Measurements from ENCODE around the gene CPLX1.

The CPLX1 gene

DNA sequence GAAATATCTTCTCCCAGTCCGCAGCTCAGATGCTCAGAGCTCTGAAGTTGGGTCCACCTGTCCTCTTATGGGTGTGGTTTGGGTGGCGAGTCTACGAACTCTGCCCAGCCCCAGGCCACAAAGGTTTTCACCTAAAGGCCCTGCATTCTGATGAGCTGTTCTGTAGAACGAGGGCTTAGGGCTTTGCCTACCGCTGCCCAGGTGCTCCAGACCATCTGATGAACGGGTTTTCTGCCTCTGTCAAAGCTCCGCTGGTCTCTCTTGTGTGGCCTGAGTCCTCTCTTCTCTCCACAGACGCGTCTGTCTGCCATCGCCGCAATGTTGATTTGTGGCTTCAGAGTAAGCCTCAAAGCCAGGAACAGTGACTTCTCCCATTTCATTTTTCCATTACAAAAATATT lies 28.4 kb upstream of the CPLX1 start:
- no peak for DNase-seq

DNA sequence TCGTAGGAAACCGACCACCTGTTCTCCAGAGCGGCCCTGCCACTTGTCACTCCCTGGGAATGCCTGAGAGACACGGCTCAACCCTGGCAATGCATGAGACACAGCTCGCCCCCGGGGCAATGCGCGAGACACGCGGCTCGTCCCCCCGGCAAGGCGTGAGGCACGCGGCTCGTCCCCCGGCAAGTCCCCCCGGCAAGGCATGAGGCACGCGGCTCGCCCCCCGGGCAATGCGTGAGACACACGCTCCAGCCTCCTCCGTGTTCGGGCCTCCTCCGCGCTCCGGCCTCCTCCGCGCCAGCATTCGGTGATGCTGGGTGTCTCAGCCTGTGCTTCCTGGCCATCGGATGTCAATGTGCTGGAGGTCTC lies 27.5 kb upstream of the CPLX1 start:
- DNase-seq, result no peak

DNA sequence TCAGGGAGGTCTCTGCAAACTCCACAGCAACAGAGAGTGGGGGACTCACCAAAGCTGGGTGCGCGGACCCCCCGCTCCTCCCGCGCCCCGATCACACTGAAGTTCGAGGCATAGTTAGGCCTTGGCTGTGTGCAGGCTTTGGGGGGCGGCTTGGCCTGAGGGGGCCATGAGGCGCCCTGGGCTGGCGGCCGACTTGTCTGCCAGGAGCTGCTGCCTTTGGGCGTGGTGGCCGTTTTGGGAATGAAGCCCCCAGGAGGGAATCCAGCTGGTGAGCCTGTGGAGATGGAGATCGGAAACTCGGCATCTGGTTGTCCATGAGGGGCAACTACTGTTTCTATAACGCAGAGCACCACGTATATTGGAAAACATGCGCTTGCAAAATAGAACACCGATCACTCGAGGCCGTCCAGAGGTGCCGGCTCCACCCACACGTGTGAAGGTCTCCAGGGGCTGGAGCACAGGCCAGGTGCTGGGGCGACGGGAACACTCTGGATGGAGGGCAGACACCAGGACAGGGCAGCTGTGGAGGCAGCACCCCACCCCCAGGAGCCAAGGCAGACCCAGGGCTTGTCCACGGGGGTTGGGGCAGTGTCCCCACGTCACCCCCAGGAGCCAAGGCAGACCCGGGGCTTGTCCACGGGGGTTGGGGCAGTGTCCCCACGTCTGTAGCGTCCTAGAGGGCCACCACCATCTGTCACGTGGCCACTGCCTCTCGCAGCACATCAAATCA lies 25.9 kb upstream of the CPLX1 start:
- DNase-seq, result no peak

DNA sequence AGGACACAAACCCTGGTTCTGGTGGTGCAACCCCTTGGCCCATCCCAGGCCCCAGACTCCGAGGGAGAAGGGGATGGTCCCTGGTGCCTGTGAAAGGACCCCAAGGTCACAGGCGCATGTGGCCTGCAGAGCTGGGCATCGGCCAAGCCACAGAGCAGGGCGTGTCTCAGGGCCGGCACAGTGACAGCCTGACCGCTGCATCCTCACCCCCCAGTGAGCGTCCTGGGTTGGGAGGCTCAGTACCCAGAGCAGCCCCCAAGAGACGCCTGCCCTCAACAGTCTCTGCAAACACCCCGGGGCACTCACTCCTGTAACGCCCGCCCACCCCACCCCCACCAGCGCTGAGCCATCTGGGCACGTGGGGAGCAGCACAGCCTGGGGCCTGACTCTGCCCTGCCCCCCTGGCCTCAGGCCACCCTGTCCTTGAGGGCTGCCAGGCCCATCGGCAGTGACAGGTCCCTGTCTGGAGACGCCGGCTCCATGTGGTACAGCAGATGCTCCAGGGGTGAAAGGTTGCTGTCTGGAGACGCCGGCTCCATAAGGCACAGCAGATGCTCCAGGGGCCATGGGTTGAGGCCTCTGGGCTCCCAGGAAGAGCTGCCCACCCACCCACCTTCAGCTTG lies 24.5 kb upstream of the CPLX1 start:
- no peak for DNase-seq

DNA sequence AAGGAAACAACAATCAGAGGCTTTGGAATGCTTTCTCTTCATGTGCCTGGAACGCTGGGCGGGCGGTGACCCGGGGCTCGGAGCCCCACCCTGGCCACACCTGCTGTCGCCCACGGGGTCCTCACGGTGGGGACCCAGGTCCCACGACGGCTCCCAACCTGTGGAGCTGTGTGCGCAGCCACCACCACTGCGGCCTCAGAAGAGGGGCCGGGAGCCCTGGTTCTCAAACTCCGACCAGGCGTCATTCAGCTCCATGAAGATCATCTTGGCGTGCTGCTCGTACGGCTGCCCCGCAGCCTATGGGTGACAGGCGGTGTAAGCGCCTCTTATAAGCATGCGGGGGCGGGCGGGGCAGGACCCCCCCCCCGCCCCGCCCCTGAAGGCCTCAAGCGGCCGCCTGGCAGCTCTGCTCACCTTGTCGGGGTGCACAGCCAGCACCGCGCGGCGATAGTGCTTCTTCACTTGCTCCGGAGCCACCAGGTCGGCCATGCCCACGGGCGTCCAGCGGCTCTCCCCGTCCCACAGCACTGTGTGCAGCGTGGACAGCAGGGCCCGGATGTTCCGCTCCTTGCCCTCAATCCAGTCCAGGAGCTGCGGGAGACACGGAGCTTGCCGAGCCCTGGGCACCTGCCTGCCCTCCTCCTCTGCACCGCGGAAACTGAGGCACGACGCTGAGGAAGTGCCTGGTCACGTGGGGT lies 23.7 kb upstream of the CPLX1 start:
- DNase-seq, result no peak

DNA sequence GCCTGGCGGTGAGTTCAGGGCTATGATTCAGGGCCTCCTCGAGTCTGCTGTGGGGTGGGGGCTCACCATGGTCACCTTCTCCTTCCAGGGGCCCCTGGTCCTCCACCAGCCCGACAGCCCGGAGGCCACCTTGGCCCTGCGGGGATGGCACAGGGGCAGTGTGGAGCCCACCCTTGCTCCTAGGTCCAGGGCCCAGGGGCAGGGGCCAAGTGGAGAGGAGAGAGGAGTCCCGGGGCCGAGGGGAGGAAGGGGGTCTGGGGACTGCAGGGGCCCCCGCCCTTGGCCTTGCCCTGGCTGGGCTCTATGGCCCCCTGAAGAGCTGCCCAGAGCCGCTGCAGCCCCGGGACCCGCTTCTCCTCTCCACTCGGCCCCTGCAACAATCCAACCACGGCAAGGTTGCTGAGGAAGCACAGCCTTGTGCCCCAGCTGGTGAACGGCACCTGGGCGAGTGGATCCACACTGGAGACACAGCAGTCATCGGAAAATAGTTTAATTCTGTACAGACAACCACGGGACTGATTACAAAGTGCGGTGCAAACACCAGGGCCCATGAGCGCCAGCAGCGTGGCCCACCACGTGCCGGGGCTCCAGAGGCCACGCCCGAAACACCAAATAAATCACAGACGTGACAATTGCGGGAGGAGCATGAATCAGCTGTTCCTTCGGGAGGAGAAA lies 23.0 kb upstream of the CPLX1 start:
- no peak for DNase-seq

DNA sequence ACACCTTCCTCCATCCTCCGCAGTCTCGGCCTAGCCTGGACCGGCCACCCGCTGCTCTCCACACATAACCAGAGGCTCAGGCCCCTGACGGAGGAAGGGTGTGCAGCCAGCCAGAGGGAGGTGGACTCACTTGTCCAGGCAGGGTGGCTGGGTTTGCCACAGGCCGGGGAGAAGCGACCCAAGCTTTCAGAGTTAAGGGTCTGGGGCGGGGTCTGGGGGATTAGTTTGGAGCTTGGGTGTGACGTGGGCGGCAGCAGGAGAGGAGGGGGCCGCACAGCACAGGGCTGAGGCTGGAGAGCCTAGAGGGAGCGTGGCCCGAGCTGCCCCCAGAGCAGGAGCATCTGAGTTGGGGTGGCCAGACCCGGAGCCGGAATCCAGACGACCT lies 22.4 kb upstream of the CPLX1 start:
- DNase-seq, result no peak

DNA sequence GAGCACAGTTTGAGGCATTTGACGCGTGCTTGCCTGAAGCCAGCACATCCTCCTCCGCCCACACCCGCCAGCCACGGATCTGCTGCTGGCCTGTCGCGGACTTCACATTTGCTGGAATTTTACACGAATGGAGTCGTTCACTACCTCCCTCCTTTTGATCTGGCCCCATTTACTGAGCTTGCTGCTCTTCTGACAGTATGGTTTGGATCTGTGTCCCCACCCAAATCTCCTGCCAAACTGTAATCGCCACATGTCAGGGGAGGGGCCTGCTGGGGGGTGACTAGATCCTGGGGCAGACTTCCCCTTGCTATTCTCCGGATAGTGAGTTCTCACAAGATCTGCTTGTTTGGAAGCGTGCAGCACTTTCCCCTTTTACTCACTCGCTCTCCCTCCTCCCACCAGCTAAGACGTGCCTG lies 19.9 kb upstream of the CPLX1 start:
- DNase-seq, result no peak

DNA sequence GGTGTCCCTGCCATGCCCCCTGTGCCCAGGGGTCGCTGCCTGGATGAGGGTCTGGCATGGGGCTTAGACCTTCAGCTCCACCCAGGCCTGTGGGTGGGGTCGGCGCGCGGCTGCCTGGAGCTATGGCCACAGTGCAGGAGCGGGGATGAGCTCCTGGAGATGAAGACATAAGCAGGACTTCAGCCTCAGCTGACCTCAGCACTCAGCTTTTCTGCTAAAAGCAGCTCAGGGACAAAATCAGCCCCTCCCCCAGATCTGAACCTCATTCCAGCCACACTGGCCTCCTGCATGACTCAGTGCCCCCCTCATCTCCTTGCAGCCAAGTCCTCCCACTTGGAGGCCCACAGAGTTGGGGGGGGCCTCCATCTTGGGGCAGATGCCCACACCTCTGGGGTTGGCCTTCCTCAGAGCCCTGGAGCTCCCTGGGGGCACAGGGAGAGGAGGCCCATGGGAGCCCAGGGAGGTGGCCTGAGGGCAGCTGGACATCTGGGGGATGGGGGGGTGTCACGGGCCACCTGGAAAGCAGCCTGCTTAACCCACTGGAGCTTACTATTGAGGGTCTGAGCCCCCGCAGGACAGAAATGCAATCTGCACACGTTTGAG lies 19.4 kb upstream of the CPLX1 start:
- DNase-seq, result no peak

DNA sequence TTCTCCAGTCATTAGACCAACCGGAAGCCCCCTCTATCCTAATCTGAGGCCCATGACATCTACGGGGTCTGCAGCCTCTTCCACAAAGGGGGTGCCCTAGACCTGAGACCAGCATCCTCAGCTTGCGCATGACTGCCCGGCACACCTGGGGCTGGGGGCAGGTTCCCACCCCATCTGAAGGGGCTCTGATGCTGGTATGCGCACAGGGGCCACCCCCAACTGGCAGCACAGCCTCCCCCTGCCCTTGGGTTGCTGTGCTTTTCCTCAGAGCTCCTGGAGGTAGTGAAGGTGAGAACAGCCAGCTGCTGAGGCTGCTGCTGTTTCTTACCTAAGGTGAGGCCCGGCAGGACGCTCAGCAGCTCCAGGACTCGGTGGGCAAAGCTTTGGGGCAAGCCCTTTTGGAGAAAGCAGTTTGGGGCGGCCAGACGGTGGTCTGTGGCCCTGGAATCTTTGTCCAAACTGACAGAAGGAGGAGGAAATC lies 18.9 kb upstream of the CPLX1 start:
- DNase-seq, result no peak

DNA sequence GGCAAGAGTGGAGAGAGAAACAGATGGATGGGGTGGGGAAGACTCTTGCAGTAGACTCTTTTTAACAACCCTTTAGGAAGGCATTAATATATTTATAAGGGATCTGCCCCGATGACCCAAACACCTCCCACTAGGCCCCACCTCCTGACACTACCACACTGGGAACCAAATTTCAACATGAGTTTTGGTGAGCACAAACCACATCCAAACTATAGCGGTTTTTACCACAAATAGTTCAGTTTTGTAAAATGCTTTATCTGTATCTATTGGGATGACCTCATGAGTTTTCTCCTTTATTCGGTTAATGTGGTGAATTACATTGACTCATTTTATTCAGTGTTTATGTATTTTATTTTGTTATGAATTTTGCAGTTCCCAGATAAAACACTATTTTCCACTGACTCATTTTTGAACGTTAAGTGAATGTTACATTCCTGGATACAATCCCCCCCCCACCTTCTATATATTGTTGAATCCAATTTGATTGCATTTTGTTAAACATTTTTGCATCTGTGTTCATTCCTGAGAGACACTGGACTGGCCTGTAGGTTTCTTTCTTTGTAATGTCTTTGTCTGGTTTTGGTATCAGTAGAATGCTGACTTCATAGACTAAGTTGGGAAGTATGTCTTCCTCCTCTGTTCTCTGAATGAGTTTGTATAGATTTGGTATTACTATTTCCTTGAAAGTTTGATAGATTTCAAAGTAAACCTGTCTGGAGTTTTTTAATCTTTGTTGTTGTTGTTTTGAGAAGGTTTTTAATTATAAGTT lies 13.9 kb upstream of the CPLX1 start:
- no peak for DNase-seq

DNA sequence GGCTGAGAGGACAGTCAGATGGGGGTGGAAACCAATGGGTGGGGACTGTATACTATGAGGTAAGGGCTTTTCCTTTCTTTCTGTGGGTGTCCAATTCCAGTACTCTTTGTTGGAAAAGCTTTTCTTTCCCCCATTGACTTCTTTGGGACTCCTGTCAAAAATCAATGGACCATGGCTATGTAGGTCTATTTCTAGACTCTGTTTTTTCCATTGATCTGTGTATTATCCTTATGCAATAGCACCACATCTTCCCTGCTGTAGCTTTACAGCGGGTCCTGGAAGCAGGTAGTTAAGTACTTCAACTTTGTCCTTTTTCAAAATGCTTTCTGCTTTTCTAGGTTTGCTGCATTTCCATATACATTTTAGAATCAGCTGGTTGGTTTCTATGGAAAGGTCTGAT lies 11.8 kb upstream of the CPLX1 start:
- no peak for DNase-seq

DNA sequence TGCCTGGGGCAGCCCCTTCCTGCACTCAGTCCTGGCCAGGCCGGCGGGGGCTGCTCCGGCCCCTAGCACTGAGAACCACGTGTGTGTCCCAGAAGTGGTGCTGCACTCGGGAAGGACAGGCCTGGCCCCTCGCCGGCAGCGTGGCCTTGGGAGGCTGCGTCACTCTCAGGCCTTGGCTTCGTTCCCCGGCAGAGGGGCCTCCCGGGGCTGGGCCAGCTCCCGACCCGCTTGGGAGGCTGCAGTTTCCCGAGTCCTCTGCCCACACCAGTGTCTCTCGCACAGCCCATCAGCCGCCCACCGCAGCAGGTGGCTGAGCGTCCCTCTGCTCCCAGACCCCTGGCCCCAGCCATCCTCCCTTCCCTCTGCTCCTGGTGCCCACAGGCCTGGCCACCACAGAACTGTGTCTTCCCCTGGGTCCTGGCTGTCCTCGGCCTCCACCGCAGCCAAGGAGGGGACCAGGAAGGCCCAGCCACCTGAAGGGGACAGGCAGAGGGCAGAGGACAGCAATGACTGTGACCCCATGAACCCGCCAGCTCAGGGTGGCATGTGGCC lies 10.9 kb upstream of the CPLX1 start:
- no peak for DNase-seq

DNA sequence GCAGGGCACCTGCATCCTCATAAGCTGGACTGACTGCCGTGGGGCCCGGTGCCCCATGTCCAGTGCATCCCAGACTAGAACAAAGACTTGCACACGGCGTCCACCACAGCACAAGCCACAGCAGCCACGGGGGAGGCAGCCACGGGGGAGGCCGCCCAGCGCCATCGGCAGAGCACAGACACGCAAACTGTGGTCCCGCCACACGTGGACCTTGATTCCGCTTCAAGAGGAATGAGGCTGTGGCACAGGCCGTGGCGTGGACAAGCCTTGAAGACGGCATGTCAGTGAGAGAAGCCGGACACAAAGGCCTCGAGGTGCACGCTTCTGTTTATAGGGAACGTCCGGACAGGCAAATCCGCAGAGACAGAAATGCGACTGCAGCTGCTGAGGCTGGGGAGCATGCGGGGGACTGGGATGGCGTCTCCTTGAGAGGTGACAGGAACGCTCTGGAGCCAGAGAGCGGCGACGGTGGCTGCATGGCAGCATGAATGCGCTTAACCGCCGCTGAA lies 10.1 kb upstream of the CPLX1 start:
- no peak for DNase-seq

DNA sequence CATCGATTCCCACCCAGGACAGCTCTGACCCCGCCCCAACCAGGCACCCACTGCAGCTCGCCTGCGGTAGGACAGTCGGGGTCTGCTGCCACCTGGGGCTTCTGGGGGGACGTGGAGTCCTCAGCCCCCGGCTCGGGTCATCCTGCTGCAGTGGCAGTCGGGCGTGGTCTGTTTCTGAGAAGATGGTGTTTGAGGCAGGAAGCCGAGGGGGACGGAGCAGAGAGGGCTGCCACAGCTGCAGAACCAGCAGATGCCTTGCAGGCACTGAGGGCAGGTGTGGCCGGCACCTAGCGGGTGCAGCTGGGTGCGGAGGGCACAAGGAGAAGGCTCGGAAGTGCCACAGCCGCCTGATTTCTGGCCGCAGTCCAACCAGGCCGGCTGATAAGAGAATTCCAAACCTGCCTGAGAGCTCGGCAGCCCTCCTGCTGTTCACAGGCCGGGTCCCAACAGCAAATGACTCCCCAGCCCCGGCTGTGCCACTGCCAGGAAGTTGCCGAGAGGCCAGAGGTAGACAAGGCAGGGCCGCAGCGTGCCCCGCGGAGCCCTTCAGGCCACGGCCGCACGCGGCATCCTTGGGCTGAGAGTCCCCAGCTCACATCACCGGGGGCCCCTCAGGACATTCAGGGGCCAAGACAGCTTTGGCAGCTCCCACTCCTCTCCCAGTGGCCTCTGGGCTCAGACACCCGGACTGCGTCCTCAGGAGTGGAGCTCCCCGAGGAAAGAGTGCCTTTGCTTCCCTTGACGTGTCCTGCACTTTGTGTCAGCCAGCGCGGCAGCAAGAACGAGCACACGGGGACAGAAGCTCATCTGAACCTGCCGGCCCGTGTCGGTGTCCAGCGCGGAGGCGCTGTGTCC lies 9.4 kb upstream of the CPLX1 start:
- no peak for DNase-seq

DNA sequence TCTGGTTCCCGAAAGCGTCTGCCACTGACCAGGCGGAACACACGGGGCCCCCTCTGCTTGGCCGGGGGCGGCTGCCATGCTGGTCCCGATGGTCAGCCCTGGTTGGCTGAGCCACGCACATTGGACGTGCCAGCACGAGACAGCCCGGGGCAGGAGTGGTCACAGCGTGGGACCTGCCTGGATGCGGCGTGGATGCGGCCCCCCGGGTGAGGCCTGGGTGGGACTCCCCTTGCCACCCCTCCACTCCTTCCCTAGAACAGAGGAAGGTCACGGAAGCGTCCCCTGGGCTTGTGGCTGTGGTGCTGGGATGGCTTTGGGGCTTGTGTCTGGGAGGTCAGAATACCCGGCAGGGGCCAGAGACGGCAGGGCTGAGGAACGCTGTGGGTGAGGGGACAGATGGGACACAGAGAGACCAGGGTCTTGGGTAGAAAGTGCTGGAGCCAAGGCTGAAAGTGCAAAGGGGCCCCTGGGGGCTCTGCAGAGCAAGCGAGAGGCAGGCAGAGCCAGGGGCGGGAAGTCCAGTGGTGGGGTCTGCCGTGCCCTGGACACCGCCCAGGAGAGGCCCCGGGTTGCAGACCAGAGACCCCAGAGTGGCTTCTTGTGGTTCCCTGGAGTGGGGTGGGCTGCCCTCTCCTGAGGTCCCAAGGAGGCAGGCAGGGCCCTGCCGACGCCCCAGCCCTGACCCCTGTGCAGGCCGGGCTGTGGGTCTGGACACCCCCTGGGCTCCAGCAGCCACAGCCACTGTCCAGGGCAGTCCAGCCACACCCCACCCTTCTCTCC lies 8.6 kb upstream of the CPLX1 start:
- no peak for DNase-seq

DNA sequence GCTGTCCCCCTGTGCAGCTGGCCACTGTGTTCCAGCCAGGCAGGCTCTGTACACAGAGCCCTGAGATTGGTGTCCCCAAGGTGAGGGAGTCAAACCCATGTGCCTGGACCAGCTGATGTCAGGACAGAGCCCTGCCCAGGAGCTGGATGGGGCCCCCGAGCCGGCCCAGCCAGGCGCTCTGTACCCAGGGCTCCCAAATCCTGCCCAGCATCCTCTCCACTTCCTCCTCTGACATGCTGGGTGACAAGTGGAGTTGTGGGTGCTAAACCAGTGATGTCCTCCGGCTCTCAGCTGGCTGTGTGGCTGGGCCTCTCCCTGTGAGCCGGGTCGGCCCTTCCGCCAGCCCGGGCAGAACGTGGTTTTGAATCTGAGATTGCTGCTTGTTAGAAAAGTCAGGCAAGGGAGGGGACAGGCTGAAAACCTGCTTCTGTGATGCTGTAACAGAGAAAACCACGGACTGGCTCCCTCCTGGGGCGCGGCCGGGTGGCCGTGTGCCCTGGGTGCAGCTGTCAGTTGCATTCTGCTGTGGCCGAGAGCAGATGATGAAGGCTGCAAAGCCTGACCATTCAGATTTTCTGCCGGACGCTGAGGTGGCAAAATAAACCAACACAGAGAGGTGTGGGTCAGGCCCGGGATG lies 7.9 kb upstream of the CPLX1 start:
- DNase-seq, result no peak

DNA sequence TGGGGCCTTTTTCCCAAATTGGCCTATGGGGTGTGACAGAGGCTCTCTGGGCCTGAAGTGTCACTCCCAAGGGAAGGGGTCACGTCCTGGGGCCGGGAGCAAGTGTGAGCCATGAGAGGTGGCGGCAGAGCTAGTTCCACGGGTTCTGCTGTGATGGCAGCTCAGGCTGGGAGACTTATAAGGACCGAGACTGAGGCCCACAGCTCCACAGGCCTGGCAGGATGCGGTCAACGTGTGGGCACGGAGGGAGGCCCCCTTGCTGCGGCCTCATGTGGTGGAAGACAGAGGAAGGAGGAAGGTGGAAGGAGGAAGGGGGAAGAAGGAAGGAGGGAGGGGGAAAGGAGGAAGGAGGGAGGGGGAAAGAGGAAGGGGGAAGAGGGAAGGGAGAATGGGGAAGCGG lies 7.2 kb upstream of the CPLX1 start:
- no peak for DNase-seq

DNA sequence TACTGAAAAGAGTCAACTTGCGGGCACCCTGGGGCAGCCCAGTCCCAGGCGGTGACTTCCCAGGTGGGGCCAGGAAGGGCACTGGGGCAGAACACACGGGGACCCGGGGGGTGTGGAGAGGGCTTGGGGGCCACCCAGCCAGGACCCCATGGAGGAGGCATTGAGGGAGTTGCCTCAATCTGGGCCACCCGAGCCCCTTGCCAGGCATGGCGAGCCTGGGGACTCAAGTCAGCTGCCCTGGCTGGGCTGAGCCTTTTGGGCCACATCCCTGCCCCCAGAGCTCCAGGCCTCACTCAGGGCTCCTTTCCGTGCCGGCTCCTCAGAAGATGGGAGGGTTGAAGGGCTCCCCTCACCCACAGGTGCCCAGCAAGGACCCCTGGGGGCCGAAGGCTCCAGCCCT lies 6.6 kb upstream of the CPLX1 start:
- no peak for DNase-seq

DNA sequence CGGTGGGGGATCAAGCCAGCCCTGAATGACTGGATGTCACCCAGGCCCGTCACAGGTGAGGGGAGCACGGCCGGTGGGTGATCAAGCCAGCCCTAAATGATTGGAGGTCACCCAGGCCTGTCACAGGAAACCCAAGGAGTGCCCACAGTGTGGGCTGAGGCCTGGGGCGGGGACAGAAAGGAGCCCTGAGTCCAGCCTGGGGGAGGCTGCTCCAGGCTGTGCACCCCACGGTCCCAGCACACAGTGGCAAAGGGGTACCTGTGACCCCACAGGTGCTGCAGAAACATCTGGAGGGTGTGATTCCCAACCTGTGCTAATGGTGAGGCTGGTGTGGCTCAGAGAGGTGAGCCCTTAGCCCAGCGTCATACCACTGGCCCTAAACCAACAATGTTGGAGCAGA lies 6.2 kb upstream of the CPLX1 start:
- no peak for DNase-seq
